Astrocyte of the hippocampus (primary cell): Measurements from ENCODE around the gene SURF4.

Source experiments
- DNase-seq: peaks from one replicate; pipeline ENCODE4 v3.0.0; 2011; ENCODE audit warnings: low read depth, low spot score

The SURF4 gene

DNA sequence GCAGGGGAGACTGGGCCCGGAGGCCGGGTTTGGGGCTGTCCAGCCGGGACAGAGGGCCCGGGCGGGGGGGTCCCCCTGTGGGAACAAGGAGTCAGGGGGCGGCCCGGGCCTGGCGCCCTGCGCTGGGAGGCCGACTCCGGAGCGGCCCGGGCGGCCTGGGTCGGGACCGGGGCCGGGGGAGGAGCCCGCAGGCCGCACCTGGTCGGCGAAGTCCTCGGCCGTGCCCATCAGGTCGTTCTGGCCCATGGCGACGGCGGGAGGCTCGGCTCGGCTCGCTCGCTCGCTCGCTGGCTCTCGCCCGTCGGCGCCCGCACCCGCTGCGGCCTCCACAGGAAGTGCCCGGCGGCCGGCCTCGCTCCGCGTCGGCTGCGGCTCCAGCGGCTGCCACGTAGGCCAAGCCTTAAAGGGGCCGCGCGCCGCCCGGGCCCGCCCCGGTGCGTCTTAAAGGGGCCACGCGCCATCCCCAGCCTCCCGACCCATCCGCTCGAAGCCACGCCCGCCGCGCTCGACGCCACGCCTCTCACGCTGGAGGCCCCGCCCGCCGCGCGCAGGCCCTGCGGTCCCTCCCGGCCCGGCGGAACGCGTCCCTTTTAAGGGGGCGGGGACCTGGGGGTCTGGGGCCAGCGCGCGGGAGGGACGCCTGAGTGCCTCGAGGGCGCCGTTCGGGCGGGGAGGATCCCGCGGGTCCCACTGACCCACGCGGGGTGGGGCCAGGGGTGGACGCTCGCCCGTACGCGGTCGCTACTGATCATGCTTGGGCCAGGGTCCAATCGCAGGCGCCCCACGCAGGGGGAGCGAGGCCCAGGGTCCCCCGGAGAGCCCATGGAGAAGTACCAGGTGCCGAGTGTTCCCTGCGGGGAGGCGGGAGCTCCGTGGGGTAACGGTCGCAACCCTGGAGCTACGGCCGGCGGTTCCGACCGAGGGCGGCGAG is at the start of gene SURF4, which contains the start of gene STKLD1:
Gene SURF4 (minus strand): TSS at position 337 of the 931 bp plus-strand sequence. CDS start 91 bp downstream, at position 246.
Gene STKLD1 (plus strand): TSS at position 643 of the 931 bp plus-strand sequence. CDS start 108 bp downstream, at position 751.
- peak; percentile 99 for DNase-seq

GRCh38 chr9:133425049-133425632 is 49.3 kb upstream of the SURF4 start:
- DNase-seq = no peak

DNA sequence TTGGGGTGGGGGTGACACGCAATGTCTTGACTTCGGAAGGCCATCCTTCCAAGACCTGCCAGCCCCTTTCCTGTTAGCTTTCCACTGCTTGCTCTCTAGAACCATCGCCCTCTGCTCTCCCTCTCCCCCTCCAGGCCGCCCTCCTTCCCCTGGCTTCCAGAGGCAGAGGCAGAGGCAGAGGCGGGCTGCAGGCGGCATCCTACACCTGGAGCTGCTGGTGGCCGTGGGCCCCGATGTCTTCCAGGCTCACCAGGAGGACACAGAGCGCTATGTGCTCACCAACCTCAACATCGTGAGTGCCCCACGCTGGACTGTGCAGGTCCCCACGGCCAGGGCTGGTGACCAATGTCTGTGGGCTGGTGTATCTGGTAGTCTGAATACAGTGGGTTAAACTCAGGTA is 48.3 kb upstream of the SURF4 start:
- DNase-seq = no peak

- DNase-seq = no peak
Observed at GRCh38 chr9:133423216-133423615, 47.4 kb upstream of the SURF4 start.

- DNase-seq = no peak
Observed at GRCh38 chr9:133421615-133422542, 46.0 kb upstream of the SURF4 start, which contains the start of gene ADAMTS13. Gene ADAMTS13, plus strand, starts transcription at chr9:133422367. Its CDS starts 77 bp downstream, at chr9:133422444.

GRCh38 chr9:133420392-133420827 is 44.5 kb upstream of the SURF4 start:
- DNase-seq = no peak

DNA sequence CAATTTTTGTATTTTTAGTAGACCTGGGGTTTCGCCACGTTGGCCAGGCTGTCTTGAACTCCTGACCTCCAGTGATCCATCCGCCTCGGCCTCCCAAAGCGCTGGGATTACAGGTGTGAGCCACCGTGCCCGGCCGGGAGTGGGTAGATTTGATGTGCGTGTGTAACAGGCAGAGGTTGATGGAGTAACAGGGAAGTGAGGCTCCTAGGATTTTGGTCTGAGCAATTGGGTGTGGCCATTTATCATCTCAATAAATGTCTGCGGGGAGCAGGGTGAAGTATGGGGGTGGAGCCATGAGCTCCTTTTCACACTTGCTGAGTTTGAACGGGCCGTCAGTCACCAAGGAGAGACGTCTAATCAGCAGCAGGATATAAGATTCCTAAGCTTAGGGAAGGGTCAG is 43.1 kb upstream of the SURF4 start:
- DNase-seq = no peak

- peak; percentile 94 for DNase-seq
Observed at GRCh38 chr9:133417541-133418461, 41.9 kb upstream of the SURF4 start, which contains the start of gene REXO4. Gene REXO4, minus strand, starts transcription at chr9:133418010. Its CDS starts 166 bp downstream, at chr9:133417844.

DNA sequence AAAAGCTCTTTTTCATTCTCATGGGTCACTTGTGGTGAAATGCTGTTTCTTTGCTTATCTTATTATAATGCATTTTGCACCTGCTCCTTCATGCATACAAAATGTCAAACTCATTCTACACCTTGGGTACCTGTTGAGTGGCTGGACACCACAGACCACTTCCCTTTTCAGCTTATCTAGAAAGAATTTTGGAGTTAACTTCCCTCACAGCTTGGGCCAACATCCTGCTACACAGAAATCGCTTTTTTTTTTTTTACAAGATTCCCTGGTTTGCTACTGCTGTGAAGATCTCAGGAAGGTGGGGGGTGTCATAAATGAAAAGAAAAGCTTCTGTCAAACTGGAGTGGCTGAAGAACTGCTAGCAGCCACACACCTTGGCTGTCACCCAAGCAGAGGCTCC is 39.3 kb upstream of the SURF4 start:
- DNase-seq = no peak

DNA sequence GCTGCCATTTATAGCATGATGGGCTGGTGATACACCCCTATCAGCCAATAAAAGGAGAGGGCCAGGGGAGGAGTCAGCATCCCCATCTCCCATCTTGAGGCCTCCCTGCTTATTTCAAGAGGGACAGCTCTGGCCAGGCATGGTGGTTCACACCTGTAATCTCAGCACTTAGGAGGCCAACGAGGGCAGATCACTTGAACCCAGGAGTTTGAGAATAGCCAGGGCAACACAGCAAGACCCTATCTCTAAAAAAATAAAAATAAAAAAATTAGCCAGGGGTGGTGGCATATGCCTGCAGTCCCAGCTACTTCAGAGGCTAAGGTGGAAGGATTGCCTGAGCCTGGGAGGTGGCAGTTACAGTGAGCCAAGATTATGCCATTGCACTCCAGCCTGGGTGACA is 32.2 kb upstream of the SURF4 start:
- no peak for DNase-seq

- DNase-seq = peak; percentile 89
Observed at GRCh38 chr9:133406480-133407307, 30.8 kb upstream of the SURF4 start.

GRCh38 chr9:133405508-133406438 is 29.9 kb upstream of the SURF4 start:
- peak; percentile 17 for DNase-seq

DNA sequence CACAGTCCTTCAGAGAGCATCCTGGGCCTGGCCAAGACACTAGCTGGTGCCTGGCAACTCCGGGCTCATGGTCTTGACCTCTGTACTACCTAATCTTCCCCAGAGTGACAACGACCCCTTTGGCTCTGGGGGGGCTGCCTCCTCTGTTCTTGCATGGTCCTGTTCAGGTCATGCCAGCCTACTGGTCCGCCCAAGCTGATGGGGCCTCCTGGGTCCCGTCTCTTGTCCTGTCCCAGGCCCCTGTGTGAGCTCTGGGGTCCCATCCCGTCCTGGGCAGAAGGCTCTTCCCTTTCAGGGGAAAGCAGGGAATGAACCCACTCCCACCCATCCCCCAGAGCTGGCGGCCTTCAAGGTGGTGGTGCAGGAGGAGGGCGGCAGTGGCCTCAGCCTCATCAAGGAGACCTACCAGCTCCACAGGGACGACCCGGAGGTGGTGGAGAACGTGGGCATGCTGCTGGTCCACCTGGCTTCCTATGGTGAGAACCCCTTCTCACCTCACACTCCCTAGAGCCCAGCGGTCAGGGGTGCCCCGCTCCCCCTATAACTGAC is 28.7 kb upstream of the SURF4 start:
- DNase-seq = no peak

GRCh38 chr9:133403766-133404453 is 28.1 kb upstream of the SURF4 start:
- peak; percentile 21 for DNase-seq

GRCh38 chr9:133402689-133403088 is 26.8 kb upstream of the SURF4 start:
- DNase-seq = no peak

GRCh38 chr9:133401588-133401987 is 25.7 kb upstream of the SURF4 start:
- DNase-seq = no peak

DNA sequence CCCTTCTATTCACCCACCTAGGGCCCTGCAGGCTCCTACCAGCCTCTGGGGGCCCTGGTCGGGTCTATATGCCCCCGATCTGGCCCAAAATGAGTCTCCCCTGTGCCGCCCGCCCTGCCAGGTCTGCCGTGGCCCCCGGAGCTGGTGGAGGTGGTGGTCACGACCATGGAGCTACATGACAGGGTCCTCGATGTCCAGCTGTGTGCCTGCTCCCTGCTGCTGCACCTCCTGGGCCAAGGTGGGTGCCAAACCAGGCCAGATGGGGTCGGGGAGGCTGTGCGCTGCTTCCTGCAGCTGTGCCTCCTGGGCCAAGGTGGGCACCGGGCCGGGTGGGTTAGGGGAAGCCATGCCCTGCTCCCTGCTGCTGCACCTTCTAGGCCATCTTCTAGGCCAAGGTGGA is 24.4 kb upstream of the SURF4 start:
- DNase-seq = no peak
